Stomach (tissue), 4 donors: ENCODE data around the gene EHMT1.

Experiments
- EP300 ChIP-seq: sonication (generic); formaldehyde crosslinking; IDR thresholded peaks from one replicate; pipeline ENCODE4 v1.6.1; 2017; ENCODE audit warnings: antibody characterized with exemption
- POLR2A ChIP-seq, 4 donors: fragments of 450-650 bp; IDR thresholded peaks; one replicate each; pipeline ENCODE4 v1.6.1; 2016; ENCODE audit warnings: antibody characterized with exemption in 4 of 4, control low read depth in 2 of 4, mild to moderate bottlenecking in 1 of 4, moderate library complexity in 1 of 4
- TF ChIP-seq, protein P1 (sequence below), 7 experiments: fragments of 450-650 bp in 4 of 7; fragments of 200-600 bp in 3 of 7; sonication (generic) in 3 of 7; IDR thresholded peaks; one replicate each; pipeline ENCODE4 v1.5.1; 2016 to 2019; ENCODE audit warnings: antibody characterized with exemption in 7 of 7, control low read depth in 2 of 7, mild to moderate bottlenecking in 1 of 7

DNA sequence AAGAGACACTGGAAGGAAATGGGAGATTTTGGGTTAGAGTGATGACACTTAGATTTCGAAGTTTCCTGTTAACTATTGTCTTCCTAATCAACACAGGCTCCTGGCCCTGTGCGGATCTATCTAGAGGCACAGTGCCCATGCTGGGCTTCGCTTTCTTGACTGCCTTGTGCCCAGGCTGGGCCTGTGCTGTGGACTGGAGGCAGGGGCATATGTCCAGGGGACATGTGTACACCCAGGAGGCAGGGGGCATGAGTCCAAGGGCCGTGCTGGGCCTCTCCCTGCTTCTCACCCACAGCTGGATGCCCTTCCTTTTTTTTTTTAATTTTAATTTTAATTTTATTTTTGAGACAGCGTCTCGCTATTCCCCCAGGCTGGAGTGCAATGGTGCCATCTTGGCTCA lies 37.6 kb downstream of the EHMT1 start:
- TF ChIP-seq POLR2A (IDR thresholded peaks at IDR 0.05) (no peak), EP300 (no peak)
- TF ChIP-seq, protein P1, sequence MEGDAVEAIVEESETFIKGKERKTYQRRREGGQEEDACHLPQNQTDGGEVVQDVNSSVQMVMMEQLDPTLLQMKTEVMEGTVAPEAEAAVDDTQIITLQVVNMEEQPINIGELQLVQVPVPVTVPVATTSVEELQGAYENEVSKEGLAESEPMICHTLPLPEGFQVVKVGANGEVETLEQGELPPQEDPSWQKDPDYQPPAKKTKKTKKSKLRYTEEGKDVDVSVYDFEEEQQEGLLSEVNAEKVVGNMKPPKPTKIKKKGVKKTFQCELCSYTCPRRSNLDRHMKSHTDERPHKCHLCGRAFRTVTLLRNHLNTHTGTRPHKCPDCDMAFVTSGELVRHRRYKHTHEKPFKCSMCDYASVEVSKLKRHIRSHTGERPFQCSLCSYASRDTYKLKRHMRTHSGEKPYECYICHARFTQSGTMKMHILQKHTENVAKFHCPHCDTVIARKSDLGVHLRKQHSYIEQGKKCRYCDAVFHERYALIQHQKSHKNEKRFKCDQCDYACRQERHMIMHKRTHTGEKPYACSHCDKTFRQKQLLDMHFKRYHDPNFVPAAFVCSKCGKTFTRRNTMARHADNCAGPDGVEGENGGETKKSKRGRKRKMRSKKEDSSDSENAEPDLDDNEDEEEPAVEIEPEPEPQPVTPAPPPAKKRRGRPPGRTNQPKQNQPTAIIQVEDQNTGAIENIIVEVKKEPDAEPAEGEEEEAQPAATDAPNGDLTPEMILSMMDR (IDR thresholded peaks at IDR 0.05): no peak
